ENCODE results near the gene PCBP3.
A peak's percentile ranks its signal among the peaks of the same experiment; 100 is the strongest.

Gene PCBP3

DNA sequence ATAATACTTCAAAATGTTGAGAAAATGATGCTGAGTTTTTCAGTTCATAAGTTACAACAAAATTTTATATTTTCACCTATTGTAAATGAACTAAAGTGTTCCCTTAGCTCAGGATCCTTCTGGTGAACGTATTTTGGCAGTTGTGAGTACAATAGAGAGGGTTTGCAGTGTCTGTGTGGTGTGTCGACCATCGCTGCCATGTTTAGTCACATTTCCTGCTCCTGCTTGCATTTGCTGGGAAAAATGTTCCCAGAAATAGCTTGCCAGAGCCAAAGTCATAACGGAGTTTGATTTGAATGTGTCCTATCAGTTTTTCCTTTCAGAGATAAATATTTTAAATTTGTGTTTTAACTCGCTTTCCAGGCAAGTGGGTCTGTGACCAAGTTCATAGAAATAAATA, 220.9 kb downstream of the PCBP3 start:
- DNase-seq (ENCODE audit: low read depth): no peak
- H3K4me3 ChIP-seq (ENCODE audit: low read length): no peak overlapping the region
- TF ChIP-seq CTCF (conservative IDR thresholded peaks at IDR 0.05; ENCODE audit: low read depth, low read length): no peak

DNA sequence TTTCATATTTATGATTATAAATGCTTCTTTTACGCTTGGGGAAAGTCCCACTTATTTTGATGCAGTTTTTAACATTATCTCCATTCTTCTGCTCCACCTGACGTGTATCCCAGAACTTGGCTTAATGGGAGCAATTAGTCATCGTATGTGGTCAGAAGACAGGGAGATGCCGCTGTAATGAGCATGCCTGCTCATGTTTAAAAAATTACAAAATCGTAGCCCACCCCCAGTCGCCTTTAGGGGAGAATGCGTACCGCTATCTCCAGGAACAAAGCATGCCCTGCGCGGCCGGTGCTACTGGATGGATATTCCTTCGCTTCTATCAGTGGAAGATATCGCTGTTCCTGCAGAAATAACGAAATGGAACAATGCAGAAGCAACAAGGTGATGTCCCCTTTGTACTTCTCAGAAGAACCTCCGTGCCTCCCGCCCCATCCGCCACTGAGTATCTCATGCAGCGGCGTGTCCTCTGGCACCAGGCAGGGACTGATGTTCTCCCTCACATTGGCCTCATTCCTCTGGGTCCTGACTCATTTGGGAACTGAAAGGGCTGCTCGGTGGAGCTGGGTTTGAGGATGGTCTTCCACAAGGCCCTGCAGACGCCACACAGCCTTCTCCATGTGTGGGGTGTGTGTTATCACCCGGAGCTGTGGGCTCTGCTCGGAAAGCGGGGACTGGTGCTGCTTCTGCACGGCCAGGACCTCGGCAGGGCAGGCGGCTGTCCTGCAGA, 221.7 kb downstream of the PCBP3 start:
- no peak overlapping the region for H3K4me3 ChIP-seq (ENCODE audit: low read length)
- DNase-seq (ENCODE audit: low read depth): peak; percentile 38
- no peak for TF ChIP-seq CTCF (conservative IDR thresholded peaks at IDR 0.05; ENCODE audit: low read depth, low read length)

- H3K4me3 ChIP-seq (ENCODE audit: low read length): no peak overlapping the region
- TF ChIP-seq CTCF (conservative IDR thresholded peaks at IDR 0.05; ENCODE audit: low read depth, low read length): no peak
- no peak for DNase-seq (ENCODE audit: low read depth)
These were observed 223.0 kb downstream of the PCBP3 start for GRCh38 chr21:45866551-45866950.

GRCh38 chr21:45867041-45867666, 223.6 kb downstream of the PCBP3 start:
- no peak for TF ChIP-seq CTCF (conservative IDR thresholded peaks at IDR 0.05; ENCODE audit: low read depth, low read length)
- DNase-seq (ENCODE audit: low read depth): no peak
- H3K4me3 ChIP-seq (ENCODE audit: low read length): no peak overlapping the region

DNA sequence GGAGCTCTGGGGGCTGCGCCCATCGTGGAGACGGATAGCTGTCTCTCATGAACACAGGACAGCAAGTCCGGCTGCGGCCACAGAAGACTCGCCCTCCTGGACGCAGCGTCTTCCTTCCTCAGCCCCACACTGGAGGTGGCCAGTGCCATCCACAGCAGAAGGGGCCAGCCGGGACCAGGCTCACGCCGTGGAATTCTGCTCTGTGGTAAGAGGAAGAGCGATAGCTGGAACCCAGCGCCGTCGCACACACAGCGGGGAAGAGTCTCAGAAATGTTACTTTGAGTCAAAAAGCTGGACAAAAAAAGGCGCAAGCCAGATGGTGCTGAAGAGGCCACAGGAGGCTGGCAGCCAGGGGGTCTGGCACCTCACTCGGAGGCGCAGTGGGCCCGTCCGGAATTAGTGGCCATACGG, 224.2 kb downstream of the PCBP3 start:
- H3K4me3 ChIP-seq (ENCODE audit: low read length): no peak overlapping the region

GRCh38 chr21:45868086-45868485, 224.6 kb downstream of the PCBP3 start:
- DNase-seq (ENCODE audit: low read depth): no peak
- H3K4me3 ChIP-seq (ENCODE audit: low read length): no peak overlapping the region
- TF ChIP-seq CTCF (conservative IDR thresholded peaks at IDR 0.05; ENCODE audit: low read depth, low read length): no peak

More for the DNA sequence above, 224.2 kb downstream of the PCBP3 start:
- no peak for TF ChIP-seq CTCF (conservative IDR thresholded peaks at IDR 0.05; ENCODE audit: low read depth, low read length)
- DNase-seq (ENCODE audit: low read depth): no peak

GRCh38 chr21:45868488-45868887, 225.0 kb downstream of the PCBP3 start:
- no peak for DNase-seq (ENCODE audit: low read depth)
- TF ChIP-seq CTCF (conservative IDR thresholded peaks at IDR 0.05; ENCODE audit: low read depth, low read length): no peak
- H3K4me3 ChIP-seq (ENCODE audit: low read length): no peak overlapping the region

All from retinal pigment epithelial cell (primary cell).